Mesenchymal stem cell (in vitro differentiated cells and primary cell): Measurements from ENCODE around the gene CFC1B.
"Not testable (repeated sequence)": the region's sequence is repeated elsewhere in the genome, so short reads cannot be mapped to it uniquely, and the experiment has no call there.

Experiments
- DNase-seq: peaks from one replicate; pipeline ENCODE4 v3.0.0-alpha.2; 2013
- H2AFZ ChIP-seq: one replicate; pipeline ENCODE4 v1.6.1; 2013; ENCODE audit warnings: low read depth, mild to moderate bottlenecking, control low read depth, inconsistent platforms, low read length, moderate library complexity
- H2AK5ac ChIP-seq: 2 replicates; pipeline ENCODE4 v1.6.1; 2013; ENCODE audit warnings: low read length, moderate library complexity, mild to moderate bottlenecking, inconsistent platforms; ENCODE audit not compliant: severe bottlenecking
- H2BK120ac ChIP-seq: one replicate; pipeline ENCODE4 v1.6.1; 2013; ENCODE audit warnings: low read depth, mild to moderate bottlenecking, inconsistent platforms, low read length, moderate library complexity
- H2BK12ac ChIP-seq, 2 experiments: one replicate each; pipeline ENCODE4 v1.6.1; 2013; ENCODE audit warnings: inconsistent platforms in 2 of 2, low read length in 2 of 2, mild to moderate bottlenecking in 2 of 2, moderate library complexity in 2 of 2, control low read depth in 1 of 2
- H2BK15ac ChIP-seq: one replicate; pipeline ENCODE4 v1.6.1; 2013; ENCODE audit warnings: mild to moderate bottlenecking, low read depth, inconsistent platforms; ENCODE audit not compliant: poor library complexity, severe bottlenecking
- H2BK5ac ChIP-seq: 2 replicates; pipeline ENCODE4 v1.6.1; 2013; ENCODE audit warnings: low read depth, mild to moderate bottlenecking, low read length, control low read depth, inconsistent platforms; ENCODE audit not compliant: poor library complexity, severe bottlenecking
- H3K14ac ChIP-seq, 2 experiments: one replicate each; pipeline ENCODE4 v1.6.1; 2013; ENCODE audit warnings: inconsistent platforms in 2 of 2, low read length in 2 of 2, control low read depth in 1 of 2, mild to moderate bottlenecking in 1 of 2, moderate library complexity in 1 of 2
- H3K18ac ChIP-seq, 2 experiments: one replicate each; pipeline ENCODE4 v1.6.1; 2013; ENCODE audit warnings: inconsistent platforms in 2 of 2, low read length in 2 of 2, control low read depth in 1 of 2, low read depth in 1 of 2, mild to moderate bottlenecking in 1 of 2
- H3K23ac ChIP-seq, 2 experiments: one replicate each; pipeline ENCODE4 v1.6.1; 2013; ENCODE audit warnings: inconsistent platforms in 2 of 2, low read length in 2 of 2, mild to moderate bottlenecking in 2 of 2, moderate library complexity in 2 of 2, control low read depth in 1 of 2
- H3K27ac ChIP-seq: 2 replicates; pipeline ENCODE4 v1.5.1; 2013; ENCODE audit warnings: mild to moderate bottlenecking, moderate library complexity, low read length, control low read depth, inconsistent platforms; ENCODE audit not compliant: poor library complexity, severe bottlenecking
- H3K27me3 ChIP-seq, 2 experiments: 2 replicates each; pipeline versions ENCODE4 v1.6.1 to v1.7.0; 2013; ENCODE audit warnings: low read length in 2 of 2, mild to moderate bottlenecking in 2 of 2, moderate library complexity in 2 of 2, control low read depth in 1 of 2, inconsistent platforms in 1 of 2; ENCODE audit not compliant: control insufficient read depth in 1 of 2, insufficient read depth in 1 of 2
- H3K36me3 ChIP-seq, 2 experiments: 2 replicates each; pipeline versions ENCODE4 v1.6.1 to v1.7.0; 2013; ENCODE audit warnings: low read length in 2 of 2, control low read depth in 1 of 2, inconsistent platforms in 1 of 2, low read depth in 1 of 2, mild to moderate bottlenecking in 1 of 2; ENCODE audit not compliant: insufficient read depth in 2 of 2, control insufficient read depth in 1 of 2
- H3K4ac ChIP-seq, 2 experiments: one replicate each; pipeline ENCODE4 v1.6.1; 2013; ENCODE audit warnings: inconsistent platforms in 2 of 2, low read length in 2 of 2, mild to moderate bottlenecking in 2 of 2, moderate library complexity in 2 of 2, control low read depth in 1 of 2, low read depth in 1 of 2
- H3K4me1 ChIP-seq: 2 replicates; pipeline ENCODE4 v1.6.1; 2013; ENCODE audit warnings: low read depth, low read length, control low read depth; ENCODE audit not compliant: control insufficient read depth, insufficient read depth
- H3K4me2 ChIP-seq: 2 replicates; pipeline ENCODE4 v1.6.1; 2013; ENCODE audit warnings: low read length, mild to moderate bottlenecking, inconsistent platforms; ENCODE audit not compliant: poor library complexity, severe bottlenecking
- H3K4me3 ChIP-seq, 2 experiments: 2 replicates each; pipeline versions ENCODE4 v1.5.1 to v1.7.0; 2013; ENCODE audit warnings: low read length in 2 of 2, mild to moderate bottlenecking in 2 of 2, control low read depth in 1 of 2, low read depth in 1 of 2; ENCODE audit not compliant: insufficient read depth in 1 of 2
- H3K79me1 ChIP-seq: replicated peaks from 2 replicates; pipeline ENCODE4 v1.6.1; 2013; ENCODE audit warnings: mild to moderate bottlenecking, control low read depth, low read length, inconsistent platforms; ENCODE audit not compliant: poor library complexity, severe bottlenecking
- H3K9ac ChIP-seq: 2 replicates; pipeline ENCODE4 v1.7.0; 2013; ENCODE audit warnings: mild to moderate bottlenecking, low read length, moderate library complexity
- H3K9me3 ChIP-seq: 2 replicates; pipeline ENCODE4 v1.7.0; 2013; ENCODE audit warnings: mild to moderate bottlenecking, low read length; ENCODE audit not compliant: control insufficient read depth
- H4K8ac ChIP-seq: one replicate; pipeline ENCODE4 v1.6.1; 2013; ENCODE audit warnings: inconsistent platforms, mild to moderate bottlenecking, low read length, moderate library complexity
- H4K91ac ChIP-seq: one replicate; pipeline ENCODE4 v1.6.1; 2013; ENCODE audit warnings: mild to moderate bottlenecking, low read length, inconsistent platforms
- WGBS: methylation state at CpG from one replicate; pipeline ENCODE4 v1.1.7; 2013; ENCODE audit warnings: mixed read lengths; 5-methylcytosine and 5-hydroxymethylcytosine counted together

The CFC1B gene

DNA sequence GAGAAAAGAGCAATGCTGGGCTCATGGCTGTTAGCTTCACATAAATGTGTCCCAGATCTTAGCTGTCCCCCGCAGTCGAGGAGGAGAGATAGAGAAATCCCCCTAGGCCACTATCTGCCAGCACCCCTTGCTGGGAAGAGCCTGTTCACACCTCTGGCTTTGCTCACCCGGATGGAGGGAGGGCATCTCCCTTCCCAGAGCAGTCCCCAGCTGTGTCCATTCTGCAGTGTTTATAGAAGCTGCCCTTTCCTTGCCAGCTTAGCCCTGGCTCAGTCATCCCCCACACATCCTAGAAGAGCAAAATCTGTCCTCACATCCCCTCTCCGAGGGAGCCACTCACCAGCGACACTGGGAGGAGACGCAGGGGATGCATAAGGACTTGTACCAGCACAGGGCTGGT is 8.5 kb downstream of the CFC1B start:
- H3K4me1 ChIP-seq, H2BK15ac ChIP-seq, H2AK5ac ChIP-seq, H4K91ac ChIP-seq, H2BK120ac ChIP-seq, H4K8ac ChIP-seq, H3K27me3 ChIP-seq, DNase-seq, H3K9ac ChIP-seq, H3K4ac ChIP-seq, H3K27ac ChIP-seq, H3K18ac ChIP-seq, H3K4me3 ChIP-seq, H3K79me1 ChIP-seq, H3K4me2 ChIP-seq, H2BK5ac ChIP-seq, H2BK12ac ChIP-seq, H3K36me3 ChIP-seq, H3K23ac ChIP-seq, H3K14ac ChIP-seq, H3K9me3 ChIP-seq, H2AFZ ChIP-seq: not testable (repeated sequence)
- WGBS = no CpG with 5 or more reads among the region's 6 CpGs

DNA sequence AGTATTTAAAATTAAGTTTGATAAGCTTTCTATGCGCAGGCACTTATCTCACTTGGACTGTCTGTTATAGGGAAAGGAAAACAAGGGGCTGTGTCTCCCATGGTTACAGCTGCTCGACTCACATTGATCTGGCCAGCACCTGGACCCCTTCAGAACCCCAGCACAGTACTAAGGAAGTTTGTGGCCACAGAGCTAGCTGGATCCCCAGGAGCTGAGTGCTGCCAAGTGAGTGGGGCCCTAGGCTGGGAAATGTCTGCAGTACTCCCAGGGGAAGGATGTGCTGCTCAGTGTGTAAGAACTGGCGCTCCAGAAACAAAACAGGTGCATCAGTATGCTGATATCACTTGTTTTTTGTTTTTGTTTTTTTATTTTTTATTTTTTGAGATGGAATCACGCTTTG is 9.2 kb downstream of the CFC1B start:
- no CpG with 5 or more reads among the region's 4 CpGs for WGBS

DNA sequence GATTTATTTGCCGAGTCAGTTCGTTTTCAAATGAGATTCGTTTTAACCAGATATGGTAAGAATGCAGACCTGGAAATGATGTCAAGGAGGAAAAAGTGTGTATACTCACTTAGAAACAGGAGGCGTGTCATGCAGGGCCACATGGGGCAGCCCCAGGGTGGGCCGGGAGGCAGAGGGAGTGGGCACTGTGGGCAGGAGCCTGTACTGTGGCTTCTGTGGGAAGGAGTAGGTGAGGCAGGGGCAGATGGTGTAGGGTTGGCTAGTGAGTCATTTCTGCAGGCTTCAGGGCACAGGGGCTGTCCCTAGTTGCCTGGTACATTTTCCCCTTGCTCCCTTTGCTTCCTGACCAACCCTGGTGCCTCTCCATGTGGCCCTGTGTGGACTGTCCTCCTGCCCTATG is 10.2 kb downstream of the CFC1B start:
- not testable (repeated sequence) for H3K4ac ChIP-seq, H2AFZ ChIP-seq, H3K18ac ChIP-seq, H2BK15ac ChIP-seq, H3K36me3 ChIP-seq, H4K8ac ChIP-seq, H3K23ac ChIP-seq, H3K4me1 ChIP-seq, H3K27ac ChIP-seq, H3K27me3 ChIP-seq, H2BK120ac ChIP-seq, H2BK5ac ChIP-seq, H3K9ac ChIP-seq, H3K14ac ChIP-seq, H3K9me3 ChIP-seq, H3K79me1 ChIP-seq, H4K91ac ChIP-seq, H2AK5ac ChIP-seq, H2BK12ac ChIP-seq, DNase-seq, H3K4me2 ChIP-seq, H3K4me3 ChIP-seq
- WGBS = no CpG with 5 or more reads among the region's 5 CpGs

More for the DNA sequence above, 9.2 kb downstream of the CFC1B start:
- H3K18ac ChIP-seq, H3K9ac ChIP-seq, H3K4me2 ChIP-seq, H3K36me3 ChIP-seq, H2BK15ac ChIP-seq, H3K27me3 ChIP-seq, H3K4ac ChIP-seq, H3K79me1 ChIP-seq, H2BK5ac ChIP-seq, H2AFZ ChIP-seq, H2BK12ac ChIP-seq, H2AK5ac ChIP-seq, H3K23ac ChIP-seq, H4K8ac ChIP-seq, H3K9me3 ChIP-seq, H3K14ac ChIP-seq, H3K4me1 ChIP-seq, H4K91ac ChIP-seq, H3K4me3 ChIP-seq, H3K27ac ChIP-seq, DNase-seq, H2BK120ac ChIP-seq: not testable (repeated sequence)

DNA sequence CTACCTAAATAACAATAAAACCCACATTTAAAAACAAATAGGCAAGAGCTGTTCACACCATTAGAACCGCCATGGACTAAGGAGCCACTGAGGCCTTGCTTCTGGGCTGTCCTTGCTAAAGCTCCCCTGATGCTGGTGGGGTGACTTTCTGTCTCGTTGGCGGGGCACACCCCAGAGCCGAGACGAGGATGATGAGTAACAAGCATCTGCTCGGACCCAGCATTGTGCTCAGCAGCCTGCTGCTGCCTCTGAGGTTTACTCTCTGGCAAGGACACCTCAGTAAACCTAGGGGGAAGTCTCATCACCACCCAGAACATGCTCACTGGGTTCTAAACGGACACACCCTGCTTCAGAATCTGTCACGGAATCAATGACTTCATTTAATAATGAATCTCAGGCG is 10.7 kb downstream of the CFC1B start:
- not testable (repeated sequence) for H2AK5ac ChIP-seq, H4K8ac ChIP-seq, H4K91ac ChIP-seq, H2BK15ac ChIP-seq, H2BK120ac ChIP-seq, H3K27me3 ChIP-seq, H3K9ac ChIP-seq, H3K18ac ChIP-seq, H3K79me1 ChIP-seq, H3K4me2 ChIP-seq, H3K4me3 ChIP-seq, H2BK5ac ChIP-seq, H3K23ac ChIP-seq, H3K36me3 ChIP-seq, H3K14ac ChIP-seq, H3K27ac ChIP-seq, DNase-seq, H3K9me3 ChIP-seq, H2BK12ac ChIP-seq, H3K4ac ChIP-seq, H2AFZ ChIP-seq, H3K4me1 ChIP-seq
- WGBS = no CpG with 5 or more reads among the region's 9 CpGs
